Mesothelial cell of epicardium (in vitro differentiated cells): Measurements from ENCODE around the gene TMEM143. TPM values are rescaled to one million over a fixed set of nuclear protein-coding genes. Genes with fewer than 3 reads are reported as not detected.

Source experiments
- DNase-seq, 2 experiments: peaks; one replicate each; pipeline ENCODE4 v3.0.0; 2021; ENCODE audit warnings: low spot score in 2 of 2; ENCODE audit not compliant: unreplicated experiment in 2 of 2
- H3K27ac Mint-ChIP-seq: 2 replicates; pipeline ENCODE4 v1.8.0; 2021; ENCODE audit warnings: mixed read lengths
- H3K27me3 Mint-ChIP-seq: 2 replicates; pipeline ENCODE4 v1.8.0; 2021; ENCODE audit warnings: low read depth, mixed read lengths
- H3K36me3 Mint-ChIP-seq: 2 replicates; pipeline ENCODE4 v1.8.0; 2021; ENCODE audit warnings: mixed read lengths
- H3K4me1 Mint-ChIP-seq: 2 replicates; pipeline ENCODE4 v1.8.0; 2021; ENCODE audit warnings: mixed read lengths
- H3K4me3 Mint-ChIP-seq: 2 replicates; pipeline ENCODE4 v1.8.0; 2021; ENCODE audit warnings: mild to moderate bottlenecking, moderate library complexity, mixed read lengths
- H3K9me3 Mint-ChIP-seq: 2 replicates; pipeline ENCODE4 v1.8.0; 2021; ENCODE audit warnings: mixed read lengths
- CTCF ChIP-seq: fragments of 200-600 bp; sonication (generic); IDR thresholded peaks from one replicate; pipeline ENCODE4 v1.5.0; 2021; ENCODE audit warnings: antibody characterized with exemption; ENCODE audit not compliant: unreplicated experiment
- total RNA-seq: library from RNA; stranded (reverse); gene quantifications from 3 replicates; pipeline ENCODE4 v1.2.1, GENCODE V29; 2021

TMEM143 gene
- total RNA-seq, 1 donor from 2014 or later, result 11.7 TPM

- Mint-ChIP-seq H3K27ac (no peak overlapping the region), H3K36me3 (no peaks in the 10 kb centered on the region), H3K27me3 (no peaks in the 10 kb centered on the region), H3K9me3 (no peaks in the 10 kb centered on the region), H3K4me1 (peaks cover 10% of the 10 kb centered on the region), H3K4me3 (no peak overlapping the region)
- no peak for TF ChIP-seq CTCF
- no peak for DNase-seq
Measured at GRCh38 chr19:48308631-48309586, 54.8 kb downstream of the TMEM143 start.

GRCh38 chr19:48303866-48304265 lies 59.9 kb downstream of the TMEM143 start:
- H3K36me3 Mint-ChIP-seq, result no peaks in the 10 kb centered on the region
- no peak for DNase-seq
- H3K4me3 Mint-ChIP-seq, result no peak overlapping the region
- no peaks in the 10 kb centered on the region for H3K4me1 Mint-ChIP-seq
- TF ChIP-seq CTCF, result no peak
- H3K9me3 Mint-ChIP-seq, result no peaks in the 10 kb centered on the region
- no peak overlapping the region for H3K27ac Mint-ChIP-seq
- no peaks in the 10 kb centered on the region for H3K27me3 Mint-ChIP-seq

GRCh38 chr19:48303367-48303766 lies 60.4 kb downstream of the TMEM143 start:
- DNase-seq, result no peak
- Mint-ChIP-seq H3K27me3 (no peaks in the 10 kb centered on the region), H3K4me1 (no peaks in the 10 kb centered on the region), H3K4me3 (no peak overlapping the region), H3K9me3 (no peaks in the 10 kb centered on the region), H3K36me3 (no peaks in the 10 kb centered on the region), H3K27ac (no peak overlapping the region)
- TF ChIP-seq CTCF, result no peak

- no peaks in the 10 kb centered on the region for H3K36me3 Mint-ChIP-seq
- no peak overlapping the region for H3K4me3 Mint-ChIP-seq
- H3K4me1 Mint-ChIP-seq, result no peaks in the 10 kb centered on the region
- no peaks in the 10 kb centered on the region for H3K9me3 Mint-ChIP-seq
- H3K27ac Mint-ChIP-seq, result no peak overlapping the region
- no peak for DNase-seq
- no peaks in the 10 kb centered on the region for H3K27me3 Mint-ChIP-seq
- no peak for TF ChIP-seq CTCF
Measured at GRCh38 chr19:48302600-48302959, 61.2 kb downstream of the TMEM143 start.

- H3K4me3 Mint-ChIP-seq, result no peak overlapping the region
- no peaks in the 10 kb centered on the region for H3K36me3 Mint-ChIP-seq
- no peaks in the 10 kb centered on the region for H3K27me3 Mint-ChIP-seq
- no peak for TF ChIP-seq CTCF
- H3K9me3 Mint-ChIP-seq, result no peaks in the 10 kb centered on the region
- no peak for DNase-seq
- H3K4me1 Mint-ChIP-seq, result no peaks in the 10 kb centered on the region
- H3K27ac Mint-ChIP-seq, result no peak overlapping the region
Measured at GRCh38 chr19:48301886-48302599, 61.7 kb downstream of the TMEM143 start.
